SK-N-SH (cell line): Measurements from ENCODE around the gene THBS1. TPM values are rescaled to one million over a fixed set of nuclear protein-coding genes. Genes with fewer than 3 reads are reported as not detected.

Experiments used
- CTCF ChIA-PET: fragments of 300-600, 350-600 bp; formaldehyde crosslinking; extraction: SDS; loops from one replicate; lab custom pipeline; 2021; lab: Yijun Ruan, JAX
- POLR2A ChIA-PET: fragments of 350-600 bp; sonication (Branson Sonifier 250); formaldehyde crosslinking; extraction: SDS; loops from one replicate; lab custom pipeline; 2020; ENCODE audit warnings: antibody characterized with exemption, inconsistent platforms; lab: Yijun Ruan, JAX
- DNase-seq: peaks from one replicate; pipeline ENCODE4 v3.0.0; 2012
- H2AFZ ChIP-seq: fragments of 200-600 bp; sonication (generic); 2 replicates; pipeline ENCODE4 v1.8.1; 2016; ENCODE audit warnings: antibody characterized with exemption, mild to moderate bottlenecking, low read depth
- H3F3A ChIP-seq: fragments of 200-600 bp; sonication (generic); replicated peaks from 2 replicates; pipeline ENCODE3; 2016; ENCODE audit warnings: antibody characterized with exemption, mild to moderate bottlenecking; ENCODE audit not compliant: insufficient read depth
- H3K27ac ChIP-seq, 2 experiments: fragments of 200-500 bp in 1 of 2; fragments of 200-600 bp in 1 of 2; sonication (Bioruptor generic) in 1 of 2; sonication (generic), shearing (Covaris generic) in 1 of 2; 2 replicates each; pipeline versions ENCODE4 v1.5.1 to v1.6.1; 2014 to 2016; ENCODE audit warnings: low read depth in 2 of 2, inconsistent platforms in 1 of 2, low read length in 1 of 2, mild to moderate bottlenecking in 1 of 2, mixed read lengths in 1 of 2
- H3K27me3 ChIP-seq: fragments of 200-600 bp; sonication (generic), shearing (Covaris generic); 2 replicates; pipeline ENCODE4 v1.6.1; 2016; ENCODE audit warnings: mixed run types; ENCODE audit not compliant: insufficient read depth
- H3K36me3 ChIP-seq, 2 experiments: fragments of 200-500 bp in 1 of 2; fragments of 200-600 bp in 1 of 2; sonication (Bioruptor generic) in 1 of 2; sonication (generic) in 1 of 2; replicated peaks in 1 of 2; 2 replicates each; pipeline versions ENCODE3 to v1.5.1; 2014 to 2016; ENCODE audit warnings: low read length in 1 of 2, mild to moderate bottlenecking in 1 of 2; ENCODE audit not compliant: insufficient read depth in 2 of 2, control insufficient read depth in 1 of 2
- H3K4me1 ChIP-seq, 2 experiments: fragments of 200-500 bp in 1 of 2; fragments of 200-600 bp in 1 of 2; sonication (Bioruptor generic) in 1 of 2; sonication (generic), shearing (Covaris generic) in 1 of 2; 2 replicates each; pipeline versions ENCODE4 v1.5.1 to v1.6.1; 2014 to 2016; ENCODE audit warnings: low read depth in 1 of 2, low read length in 1 of 2, mixed run types in 1 of 2; ENCODE audit not compliant: insufficient read depth in 2 of 2, control insufficient read depth in 1 of 2
- H3K4me2 ChIP-seq: fragments of 200-600 bp; sonication (generic), shearing (Covaris generic); 2 replicates; pipeline ENCODE4 v1.6.1; 2017; ENCODE audit warnings: mixed run types
- H3K4me3 ChIP-seq, 2 experiments: fragments of 200-500 bp in 1 of 2; fragments of 200-600 bp in 1 of 2; sonication (Bioruptor generic) in 1 of 2; sonication (generic), shearing (Covaris generic) in 1 of 2; 2 replicates each; pipeline versions ENCODE4 v1.5.1 to v1.8.1; 2014 to 2016; ENCODE audit warnings: low read depth in 2 of 2, inconsistent platforms in 1 of 2, low read length in 1 of 2, mild to moderate bottlenecking in 1 of 2, mixed read lengths in 1 of 2, moderate library complexity in 1 of 2
- H3K79me2 ChIP-seq: fragments of 200-600 bp; sonication (generic); 2 replicates; pipeline ENCODE4 v1.8.1; 2017; ENCODE audit warnings: mild to moderate bottlenecking; ENCODE audit not compliant: insufficient read depth
- H3K9ac ChIP-seq: fragments of 200-600 bp; sonication (generic); 2 replicates; pipeline ENCODE4 v1.6.1; 2017; ENCODE audit warnings: mixed run types
- H3K9me2 ChIP-seq: fragments of 200-600 bp; sonication (generic); 2 replicates; pipeline ENCODE4 v1.6.1; 2017; ENCODE audit warnings: mixed run types
- H3K9me3 ChIP-seq: fragments of 200-600 bp; sonication (generic); 2 replicates; pipeline ENCODE4 v1.6.1; 2017; ENCODE audit warnings: mixed run types, mild to moderate bottlenecking, moderate library complexity
- H4K20me1 ChIP-seq: fragments of 200-600 bp; sonication (generic); 2 replicates; pipeline ENCODE4 v1.6.1; 2017; ENCODE audit warnings: mild to moderate bottlenecking, mixed run types; ENCODE audit not compliant: insufficient read depth
- EZH2phosphoT487 ChIP-seq: fragments of 200-600 bp; sonication (generic); IDR thresholded peaks from 2 replicates; pipeline ENCODE4 v1.6.1; 2017; ENCODE audit warnings: low read depth, mixed run types, mild to moderate bottlenecking, antibody characterized with exemption, moderate library complexity, borderline replicate concordance
- GABPA ChIP-seq: IDR thresholded peaks from 2 replicates; pipeline ENCODE4 v1.4.0; 2012; ENCODE audit warnings: low read depth, mild to moderate bottlenecking
- JUND ChIP-seq: IDR thresholded peaks from 2 replicates; pipeline ENCODE4 v1.4.0; 2012
- POLR2AphosphoS5 ChIP-seq: IDR thresholded peaks from 2 replicates; pipeline ENCODE4 v1.6.1; 2012; ENCODE audit warnings: low read depth, low read length
- RAD21 ChIP-seq: IDR thresholded peaks from 2 replicates; pipeline ENCODE4 v1.6.1; 2012; ENCODE audit warnings: mild to moderate bottlenecking, low read length
- RXRA ChIP-seq: IDR thresholded peaks from 2 replicates; pipeline ENCODE4 v1.4.0; 2012; ENCODE audit warnings: low read depth, mild to moderate bottlenecking, borderline replicate concordance
- SMC3 ChIP-seq: IDR thresholded peaks from 2 replicates; pipeline ENCODE4 v1.6.1; 2012; ENCODE audit warnings: low read depth, low read length, improper control_type of control experiment
- TCF12 ChIP-seq: IDR thresholded peaks from 2 replicates; pipeline ENCODE4 v1.4.0; 2012
- TEAD4 ChIP-seq: IDR thresholded peaks from 2 replicates; pipeline ENCODE4 v1.4.0; 2012; ENCODE audit warnings: mild to moderate bottlenecking, borderline replicate concordance; ENCODE audit not compliant: insufficient read depth
- YY1 ChIP-seq: IDR thresholded peaks from 2 replicates; pipeline ENCODE4 v1.4.0; 2012; ENCODE audit warnings: low read depth, mild to moderate bottlenecking
- WGBS: methylation state at CpG from one replicate; pipeline ENCODE4 v1.1.6; 2017; ENCODE audit warnings: low lambda C conversion rate; 5-methylcytosine and 5-hydroxymethylcytosine counted together
- polyA plus RNA-seq, 3 experiments: library from polyadenylated mRNA; depleted of rRNA; stranded (reverse); fragments of >200 nt; gene quantifications; 2 replicates each; pipeline ENCODE4 v1.2.3, GENCODE V29; 2012
- TF ChIP-seq, protein P1 (sequence below): fragments of 200-600 bp; sonication (generic); IDR thresholded peaks from 2 replicates; pipeline ENCODE4 v1.6.1; 2017; ENCODE audit warnings: antibody characterized with exemption, mild to moderate bottlenecking, moderate library complexity
- TF ChIP-seq, protein P2 (sequence below): IDR thresholded peaks from 2 replicates; pipeline ENCODE4 v1.4.0; 2012; ENCODE audit warnings: low read depth, borderline replicate concordance

THBS1 gene
- polyA plus RNA-seq, 1 of the 3 experiments (the other 2 are of a cell fraction) = 117 TPM

DNA sequence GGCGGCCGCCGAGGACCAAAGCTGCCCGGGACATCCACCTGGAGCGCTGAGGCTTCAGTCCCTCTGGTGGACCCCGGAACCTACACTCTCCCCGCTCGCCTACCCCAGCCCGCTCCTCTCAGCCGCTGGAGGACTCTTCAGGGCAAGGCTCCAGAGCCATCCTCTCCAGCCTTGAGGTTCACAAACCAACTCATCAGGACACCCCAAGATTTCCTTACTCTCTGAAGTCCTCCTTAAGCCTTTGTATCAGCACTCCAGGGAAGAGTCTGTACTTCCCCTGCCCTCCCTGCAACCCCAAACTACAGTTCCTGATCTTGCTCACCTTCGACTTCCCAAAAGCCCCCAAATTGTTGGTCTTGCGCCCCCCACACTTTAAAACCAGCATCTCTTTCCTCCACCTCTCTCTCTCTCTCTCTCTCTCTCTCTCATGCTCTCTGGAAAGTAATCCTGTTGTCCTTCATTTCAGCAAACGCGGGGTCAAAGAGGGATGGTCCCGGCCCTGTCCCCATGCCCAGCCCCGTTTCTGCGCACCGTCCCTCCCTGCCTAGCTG lies 438 bp downstream of the THBS1 start (continued):
- TF ChIP-seq GABPA (no peak), JUND (no peak), TCF12 (no peak), EZH2phosphoT487 (no peak), YY1 (no peak), TEAD4 (no peak)

DNA sequence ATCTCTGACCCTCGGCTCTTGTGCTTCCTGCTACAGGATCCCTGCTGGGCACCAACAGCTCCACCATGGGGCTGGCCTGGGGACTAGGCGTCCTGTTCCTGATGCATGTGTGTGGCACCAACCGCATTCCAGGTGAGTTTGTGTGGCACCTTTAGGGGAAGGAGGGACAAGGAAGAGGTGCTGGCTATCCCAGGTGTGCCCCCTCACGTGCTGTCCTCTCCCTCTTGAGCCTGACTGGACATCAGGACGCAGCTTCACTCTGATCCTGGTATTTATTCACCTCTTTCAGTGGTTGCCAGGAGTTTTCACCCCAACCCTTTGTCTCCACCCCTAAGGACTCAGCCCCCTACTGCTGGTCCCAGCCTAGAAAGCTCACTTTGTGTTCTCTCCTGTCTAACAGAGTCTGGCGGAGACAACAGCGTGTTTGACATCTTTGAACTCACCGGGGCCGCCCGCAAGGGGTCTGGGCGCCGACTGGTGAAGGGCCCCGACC lies 960 bp downstream of the THBS1 start:
- H3K4me1 ChIP-seq = peaks cover 5 to 8% of the 10 kb centered on the region in 2 experiments; a peak in 2 of 4 replicates

More for the DNA sequence above, 960 bp downstream of the THBS1 start:
- H3K27ac ChIP-seq = peak overlapping the region in 1 of 2 experiments; percentile 94; a peak in 2 of 4 replicates
- 0 out of 2 replicates have a peak, but pooled peaks have one; percentile 20 for TF ChIP-seq POLR2AphosphoS5
- no peak for TF ChIP-seq RXRA
- TF ChIP-seq RAD21 = peak; percentile 43
- TF ChIP-seq SMC3 = 0 out of 2 replicates have a peak, but pooled peaks have one; percentile 12
- TF ChIP-seq, protein P1, sequence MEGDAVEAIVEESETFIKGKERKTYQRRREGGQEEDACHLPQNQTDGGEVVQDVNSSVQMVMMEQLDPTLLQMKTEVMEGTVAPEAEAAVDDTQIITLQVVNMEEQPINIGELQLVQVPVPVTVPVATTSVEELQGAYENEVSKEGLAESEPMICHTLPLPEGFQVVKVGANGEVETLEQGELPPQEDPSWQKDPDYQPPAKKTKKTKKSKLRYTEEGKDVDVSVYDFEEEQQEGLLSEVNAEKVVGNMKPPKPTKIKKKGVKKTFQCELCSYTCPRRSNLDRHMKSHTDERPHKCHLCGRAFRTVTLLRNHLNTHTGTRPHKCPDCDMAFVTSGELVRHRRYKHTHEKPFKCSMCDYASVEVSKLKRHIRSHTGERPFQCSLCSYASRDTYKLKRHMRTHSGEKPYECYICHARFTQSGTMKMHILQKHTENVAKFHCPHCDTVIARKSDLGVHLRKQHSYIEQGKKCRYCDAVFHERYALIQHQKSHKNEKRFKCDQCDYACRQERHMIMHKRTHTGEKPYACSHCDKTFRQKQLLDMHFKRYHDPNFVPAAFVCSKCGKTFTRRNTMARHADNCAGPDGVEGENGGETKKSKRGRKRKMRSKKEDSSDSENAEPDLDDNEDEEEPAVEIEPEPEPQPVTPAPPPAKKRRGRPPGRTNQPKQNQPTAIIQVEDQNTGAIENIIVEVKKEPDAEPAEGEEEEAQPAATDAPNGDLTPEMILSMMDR = peak; percentile 52
- TF ChIP-seq, protein P2, sequence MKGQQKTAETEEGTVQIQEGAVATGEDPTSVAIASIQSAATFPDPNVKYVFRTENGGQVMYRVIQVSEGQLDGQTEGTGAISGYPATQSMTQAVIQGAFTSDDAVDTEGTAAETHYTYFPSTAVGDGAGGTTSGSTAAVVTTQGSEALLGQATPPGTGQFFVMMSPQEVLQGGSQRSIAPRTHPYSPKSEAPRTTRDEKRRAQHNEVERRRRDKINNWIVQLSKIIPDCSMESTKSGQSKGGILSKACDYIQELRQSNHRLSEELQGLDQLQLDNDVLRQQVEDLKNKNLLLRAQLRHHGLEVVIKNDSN = no peak
- peak overlapping the region; percentile 85 for H3K9ac ChIP-seq
- no peaks in the 10 kb centered on the region for H3K9me2 ChIP-seq
- WGBS = 72% methylated on average over 11 of the region's 13 CpGs
- peak overlapping the region; percentile 82 for H3K4me2 ChIP-seq
- ChIA-PET CTCF (interaction anchor here (1.3 to 5.2 kb wide), 11 partner anchors 28 to 876 kb away, joined by 4 to 44 read pairs (median 8); no protein-coding TSS in a partner anchor), POLR2A (no interaction called here)
- DNase-seq = peak; percentile 52
- peaks cover 57% of the 10 kb centered on the region for H3F3A ChIP-seq
- H4K20me1 ChIP-seq = peaks cover 59% of the 10 kb centered on the region
- no peak overlapping the region for H2AFZ ChIP-seq
- H3K27me3 ChIP-seq = no peaks in the 10 kb centered on the region
- peak overlapping the region; percentile 59 to 72 for H3K4me3 ChIP-seq
- H3K9me3 ChIP-seq = no peaks in the 10 kb centered on the region
- H3K36me3 ChIP-seq = peaks cover 47 to 52% of the 10 kb centered on the region in 2 experiments
- H3K79me2 ChIP-seq = peaks cover 55% of the 10 kb centered on the region
